ENCODE data around the gene TFF1. TPM values are rescaled to one million over a fixed set of nuclear protein-coding genes. Genes with fewer than 3 reads are reported as not detected.
A peak's percentile ranks its signal among the peaks of the same experiment; 100 is the strongest.

The TFF1 gene
- total RNA-seq, 2 donors from 2014 or later, result 233 to 916 TPM

GRCh38 chr21:42388740-42389448 is 22.6 kb upstream of the TFF1 start:
- no peaks in the 10 kb centered on the region for H3K9me3 ChIP-seq
- intact Hi-C loops (cut with DNase I), result no loop called here
- no peaks in the 10 kb centered on the region for H3K36me3 ChIP-seq
- DNase-seq, result no peak
- no peak overlapping the region for H3K4me3 ChIP-seq
- H3K27ac ChIP-seq, result peak overlapping the region; percentile 29
- TF ChIP-seq CTCF (IDR thresholded peaks at IDR 0.05), result no peak
- H3K27me3 ChIP-seq, result no peaks in the 10 kb centered on the region
- H3K9ac ChIP-seq (ENCODE audit: low read depth in 2 of 2, low read length in 2 of 2), result peak overlapping the region in 1 of 2 donors; percentile 22
- no peaks in the 10 kb centered on the region for H3K4me1 ChIP-seq

DNA sequence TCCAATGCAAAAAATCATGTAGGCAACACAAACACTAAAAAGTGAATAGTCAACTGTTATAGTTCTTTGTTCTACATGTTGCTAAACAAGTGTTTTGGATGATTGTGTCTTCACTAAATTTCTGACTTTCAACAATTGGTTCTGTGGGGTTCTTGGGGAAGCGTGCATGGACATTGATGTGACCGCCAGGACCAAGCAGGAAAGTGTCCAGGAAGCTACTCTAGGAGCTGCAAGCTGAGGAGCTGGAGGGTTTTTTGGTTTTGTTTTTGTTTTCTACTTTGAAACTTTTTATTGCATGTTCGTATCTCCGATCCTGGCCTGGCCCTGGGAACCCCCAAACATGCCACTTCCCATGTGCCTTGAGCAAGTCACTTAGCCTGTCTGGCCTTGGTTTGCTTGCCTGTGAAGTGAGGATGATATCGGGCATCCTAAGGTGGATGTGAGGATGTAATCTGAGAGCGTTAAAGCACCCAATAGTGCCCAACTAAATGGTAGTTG is 21.6 kb upstream of the TFF1 start:
- Histone ChIP-seq H3K27ac (no peak overlapping the region), H3K36me3 (no peaks in the 10 kb centered on the region), H3K27me3 (no peaks in the 10 kb centered on the region), H3K4me1 (no peaks in the 10 kb centered on the region), H3K9me3 (no peaks in the 10 kb centered on the region), H3K9ac (ENCODE audit: low read depth in 2 of 2, low read length in 2 of 2) (no peak overlapping the region), H3K4me3 (no peak overlapping the region)
- intact Hi-C loops (cut with DNase I), result no loop called here
- no peak for TF ChIP-seq CTCF (IDR thresholded peaks at IDR 0.05)
- no peak for DNase-seq

GRCh38 chr21:42387164-42387563 is 20.8 kb upstream of the TFF1 start:
- Histone ChIP-seq H3K27me3 (no peaks in the 10 kb centered on the region), H3K4me3 (no peak overlapping the region), H3K36me3 (no peaks in the 10 kb centered on the region), H3K9me3 (no peaks in the 10 kb centered on the region), H3K27ac (no peak overlapping the region), H3K4me1 (no peaks in the 10 kb centered on the region), H3K9ac (ENCODE audit: low read depth in 2 of 2, low read length in 2 of 2) (no peak overlapping the region)
- DNase-seq, result no peak
- no peak for TF ChIP-seq CTCF (IDR thresholded peaks at IDR 0.05)
- intact Hi-C loops (cut with DNase I), result no loop called here

DNA sequence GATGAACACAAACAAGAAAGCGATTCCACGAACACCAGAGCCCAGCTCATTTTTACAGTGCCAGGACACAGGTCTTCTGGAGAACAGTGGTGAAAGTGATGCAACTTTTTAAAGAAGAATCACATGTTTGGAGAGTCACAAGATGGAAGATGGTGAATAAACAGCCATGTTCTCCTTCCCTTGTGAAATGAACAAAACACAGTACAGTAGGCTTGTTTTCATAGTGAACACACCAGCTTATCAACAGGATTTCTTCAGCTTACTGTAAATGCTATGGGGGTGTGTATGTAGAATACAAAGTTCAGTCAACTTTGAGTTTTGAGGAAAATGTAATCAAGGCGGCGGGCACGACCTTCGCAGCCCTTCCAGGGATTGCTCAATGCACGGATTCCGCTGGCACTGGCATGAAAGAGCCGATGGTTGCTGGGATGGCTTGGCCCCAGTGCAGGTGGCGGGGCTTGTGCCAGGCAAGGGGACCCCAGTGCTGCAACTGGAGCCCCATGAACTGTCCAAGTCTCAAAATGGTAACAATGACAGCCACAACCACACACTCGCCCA is 19.8 kb upstream of the TFF1 start:
- Histone ChIP-seq H3K4me3 (no peak overlapping the region), H3K9me3 (no peaks in the 10 kb centered on the region), H3K27ac (peak overlapping the region; percentile 40), H3K4me1 (no peaks in the 10 kb centered on the region), H3K36me3 (no peaks in the 10 kb centered on the region), H3K27me3 (no peaks in the 10 kb centered on the region), H3K9ac (ENCODE audit: low read depth in 2 of 2, low read length in 2 of 2) (peak overlapping the region in 1 of 2 donors; percentile 21)
- TF ChIP-seq CTCF (IDR thresholded peaks at IDR 0.05), result no peak
- intact Hi-C loops (cut with DNase I), result no loop called here
- peak; percentile 71 for DNase-seq

- no peak for DNase-seq
- Histone ChIP-seq H3K4me3 (no peak overlapping the region), H3K9me3 (no peaks in the 10 kb centered on the region), H3K4me1 (no peaks in the 10 kb centered on the region), H3K27ac (peak overlapping the region; percentile 40), H3K36me3 (no peaks in the 10 kb centered on the region), H3K9ac (ENCODE audit: low read depth in 2 of 2, low read length in 2 of 2) (peak overlapping the region in 1 of 2 donors; percentile 21), H3K27me3 (no peaks in the 10 kb centered on the region)
- no peak for TF ChIP-seq CTCF (IDR thresholded peaks at IDR 0.05)
- intact Hi-C loops (cut with DNase I), result no loop called here
These were observed 19.3 kb upstream of the TFF1 start for GRCh38 chr21:42385619-42386018.
